Measurements from ENCODE around the gene PERCC1. TPM values are rescaled to one million over a fixed set of nuclear protein-coding genes. Genes with fewer than 3 reads are reported as not detected.

The PERCC1 gene
- total RNA-seq, 1 donor from 2014 or later, result not detected

DNA sequence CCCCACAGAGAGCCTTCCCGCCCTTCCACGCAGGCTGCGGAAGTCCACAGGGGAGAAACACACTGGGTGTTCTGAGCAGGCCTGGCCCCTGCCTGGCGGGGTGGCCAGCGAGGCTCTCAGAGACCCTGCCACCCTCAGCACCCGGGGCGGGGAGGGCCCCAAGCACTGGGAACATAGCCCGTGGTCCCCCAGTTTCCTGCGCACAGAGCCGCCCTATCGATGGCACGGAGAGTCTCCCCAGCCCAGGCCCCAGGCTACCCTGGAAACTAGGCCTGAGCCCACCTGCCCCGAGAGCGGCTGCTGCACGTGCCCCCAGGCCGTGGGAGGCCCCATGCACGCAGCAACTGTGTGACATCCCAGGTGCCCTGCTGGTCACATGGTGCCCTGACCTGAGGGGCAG lies 23.7 kb downstream of the PERCC1 start:
- no peak overlapping the region for H2AFZ ChIP-seq (ENCODE audit: low read depth, low read length)
- Mint-ChIP-seq H3K27me3 (ENCODE audit: low read depth, unreplicated experiment) (no peaks in the 10 kb centered on the region), H3K9me3 (ENCODE audit: unreplicated experiment) (no peaks in the 10 kb centered on the region), H3K4me1 (ENCODE audit: low read depth, unreplicated experiment) (no peaks in the 10 kb centered on the region), H3K27ac (ENCODE audit: unreplicated experiment) (no peak overlapping the region), H3K4me3 (ENCODE audit: unreplicated experiment) (no peak overlapping the region), H3K36me3 (ENCODE audit: low read depth, unreplicated experiment) (peaks cover 6% of the 10 kb centered on the region)
- H3K79me2 ChIP-seq (ENCODE audit: insufficient read depth, low read length), result no peaks in the 10 kb centered on the region
- no peak overlapping the region for H3K9ac ChIP-seq (ENCODE audit: low read length)
- no peak overlapping the region for H3K4me2 ChIP-seq (ENCODE audit: low read length)
- no peaks in the 10 kb centered on the region for H3K27me3 ChIP-seq (ENCODE audit: insufficient read depth, low read length)
- DNase-seq (ENCODE audit: low read depth) (no peak), FAIRE-seq (no peak)
- H3K9me3 ChIP-seq (ENCODE audit: insufficient read depth, low read depth, low read length), result no peaks in the 10 kb centered on the region
- H3K36me3 ChIP-seq (ENCODE audit: insufficient read depth, low read length), result no peaks in the 10 kb centered on the region
- no peak for TF ChIP-seq EZH2 (IDR thresholded peaks at IDR 0.05; ENCODE audit: insufficient read depth, low read length)
- TF ChIP-seq, protein P1, sequence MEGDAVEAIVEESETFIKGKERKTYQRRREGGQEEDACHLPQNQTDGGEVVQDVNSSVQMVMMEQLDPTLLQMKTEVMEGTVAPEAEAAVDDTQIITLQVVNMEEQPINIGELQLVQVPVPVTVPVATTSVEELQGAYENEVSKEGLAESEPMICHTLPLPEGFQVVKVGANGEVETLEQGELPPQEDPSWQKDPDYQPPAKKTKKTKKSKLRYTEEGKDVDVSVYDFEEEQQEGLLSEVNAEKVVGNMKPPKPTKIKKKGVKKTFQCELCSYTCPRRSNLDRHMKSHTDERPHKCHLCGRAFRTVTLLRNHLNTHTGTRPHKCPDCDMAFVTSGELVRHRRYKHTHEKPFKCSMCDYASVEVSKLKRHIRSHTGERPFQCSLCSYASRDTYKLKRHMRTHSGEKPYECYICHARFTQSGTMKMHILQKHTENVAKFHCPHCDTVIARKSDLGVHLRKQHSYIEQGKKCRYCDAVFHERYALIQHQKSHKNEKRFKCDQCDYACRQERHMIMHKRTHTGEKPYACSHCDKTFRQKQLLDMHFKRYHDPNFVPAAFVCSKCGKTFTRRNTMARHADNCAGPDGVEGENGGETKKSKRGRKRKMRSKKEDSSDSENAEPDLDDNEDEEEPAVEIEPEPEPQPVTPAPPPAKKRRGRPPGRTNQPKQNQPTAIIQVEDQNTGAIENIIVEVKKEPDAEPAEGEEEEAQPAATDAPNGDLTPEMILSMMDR (IDR thresholded peaks at IDR 0.05; ENCODE audit: insufficient read depth, low read depth, low read length), result no peak
- H4K20me1 ChIP-seq (ENCODE audit: insufficient read depth, low read length), result peaks cover 8% of the 10 kb centered on the region
- no peaks in the 10 kb centered on the region for H3K4me1 ChIP-seq (ENCODE audit: insufficient read depth, low read length)
- no peak overlapping the region for H3K4me3 ChIP-seq (ENCODE audit: insufficient read depth, low read depth, low read length)
- H3K27ac ChIP-seq (ENCODE audit: low read depth, low read length), result no peak overlapping the region

DNA sequence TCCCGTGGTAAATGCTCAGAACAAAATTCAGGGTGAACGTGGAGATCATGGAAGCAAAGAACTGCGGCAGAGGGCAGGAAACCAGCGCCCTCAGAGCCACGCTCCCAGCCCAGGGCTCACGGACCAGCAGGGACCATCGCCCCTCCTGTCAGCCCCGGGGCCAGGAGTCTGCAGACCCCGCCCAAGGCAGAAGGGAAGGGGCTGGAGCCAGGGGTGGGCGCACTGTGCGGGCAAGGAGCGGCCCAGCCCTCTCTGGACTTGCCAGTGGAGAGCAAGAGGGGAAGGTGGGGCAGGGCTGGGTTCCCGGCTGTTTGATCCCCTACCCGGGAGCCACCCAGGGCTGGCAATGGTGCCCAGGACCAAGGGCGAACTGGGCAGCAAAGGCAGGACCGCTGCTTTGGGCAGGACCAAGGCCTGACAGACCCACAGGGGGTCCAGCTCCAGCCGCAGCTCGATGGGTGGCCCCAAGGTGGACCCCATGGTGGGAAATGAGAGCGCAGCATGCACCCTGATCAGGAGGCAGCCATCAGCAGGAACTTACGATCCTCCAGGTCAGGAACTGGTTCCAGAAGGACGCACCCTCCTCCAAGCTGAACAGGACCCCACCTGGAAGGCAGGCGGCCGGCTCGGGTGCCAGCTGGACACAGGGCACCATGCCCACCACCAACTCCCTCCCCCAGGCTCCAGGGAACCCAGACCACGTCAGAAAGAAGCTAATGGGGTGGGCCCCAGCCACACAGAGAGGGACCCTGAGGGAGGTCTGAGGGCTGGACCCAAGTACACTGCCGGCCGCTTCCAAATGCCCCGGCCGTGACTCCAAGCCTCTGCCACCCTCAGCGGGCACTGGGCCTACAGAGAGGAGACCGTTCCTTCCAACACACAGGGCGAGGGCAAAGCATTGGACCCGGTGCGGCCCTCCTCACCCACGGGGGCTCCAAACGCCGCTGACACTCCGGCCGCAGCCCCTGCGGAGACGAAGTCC lies 24.6 kb downstream of the PERCC1 start:
- TF ChIP-seq EZH2 (IDR thresholded peaks at IDR 0.05; ENCODE audit: insufficient read depth, low read length), result no peak
- TF ChIP-seq, protein P1 (IDR thresholded peaks at IDR 0.05; ENCODE audit: insufficient read depth, low read depth, low read length), result no peak
- H3K27me3 Mint-ChIP-seq (ENCODE audit: low read depth, unreplicated experiment), result no peaks in the 10 kb centered on the region
- Histone ChIP-seq H4K20me1 (ENCODE audit: insufficient read depth, low read length) (peaks cover 8% of the 10 kb centered on the region), H3K4me1 (ENCODE audit: insufficient read depth, low read length) (no peaks in the 10 kb centered on the region), H3K36me3 (ENCODE audit: insufficient read depth, low read length) (no peaks in the 10 kb centered on the region), H3K79me2 (ENCODE audit: insufficient read depth, low read length) (no peaks in the 10 kb centered on the region), H3K27ac (ENCODE audit: low read depth, low read length) (no peak overlapping the region), H3K4me3 (ENCODE audit: insufficient read depth, low read depth, low read length) (no peak overlapping the region), H3K9ac (ENCODE audit: low read length) (no peak overlapping the region), H3K27me3 (ENCODE audit: insufficient read depth, low read length) (no peaks in the 10 kb centered on the region), H3K4me2 (ENCODE audit: low read length) (no peak overlapping the region), H3K9me3 (ENCODE audit: insufficient read depth, low read depth, low read length) (no peaks in the 10 kb centered on the region), H2AFZ (ENCODE audit: low read depth, low read length) (no peak overlapping the region)
- no peaks in the 10 kb centered on the region for H3K9me3 Mint-ChIP-seq (ENCODE audit: unreplicated experiment)
- FAIRE-seq (no peak), DNase-seq (ENCODE audit: low read depth) (no peak)
- H3K4me3 Mint-ChIP-seq (ENCODE audit: unreplicated experiment), result no peak overlapping the region
- no peaks in the 10 kb centered on the region for H3K4me1 Mint-ChIP-seq (ENCODE audit: low read depth, unreplicated experiment)
- H3K27ac Mint-ChIP-seq (ENCODE audit: unreplicated experiment), result no peak overlapping the region
- peaks cover 6% of the 10 kb centered on the region for H3K36me3 Mint-ChIP-seq (ENCODE audit: low read depth, unreplicated experiment)

DNA sequence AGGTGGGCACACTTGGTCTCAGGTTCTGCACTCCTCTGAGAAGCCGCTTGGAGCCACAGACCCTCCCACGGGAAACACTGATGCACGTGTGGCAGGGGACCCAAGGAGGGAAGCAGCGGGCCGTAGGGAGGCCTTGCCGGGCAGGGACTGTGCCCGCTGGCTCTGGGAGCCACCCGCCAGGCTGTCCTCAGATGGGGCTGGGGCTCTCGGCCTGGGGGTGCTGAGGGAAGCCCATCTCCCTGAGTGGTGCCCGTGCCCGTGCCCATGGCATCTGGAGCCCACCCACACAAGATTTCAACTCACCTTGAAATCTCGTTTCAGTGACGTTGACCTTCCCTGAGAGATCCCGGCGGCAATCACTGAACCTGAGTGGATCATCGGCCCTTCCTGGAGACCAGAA lies 26.1 kb downstream of the PERCC1 start:
- Histone ChIP-seq H2AFZ (ENCODE audit: low read depth, low read length) (no peak overlapping the region), H3K79me2 (ENCODE audit: insufficient read depth, low read length) (no peaks in the 10 kb centered on the region), H3K27me3 (ENCODE audit: insufficient read depth, low read length) (no peaks in the 10 kb centered on the region), H3K9ac (ENCODE audit: low read length) (no peak overlapping the region), H3K9me3 (ENCODE audit: insufficient read depth, low read depth, low read length) (no peaks in the 10 kb centered on the region), H3K4me1 (ENCODE audit: insufficient read depth, low read length) (no peaks in the 10 kb centered on the region), H3K4me3 (ENCODE audit: insufficient read depth, low read depth, low read length) (no peak overlapping the region), H4K20me1 (ENCODE audit: insufficient read depth, low read length) (peaks cover 8% of the 10 kb centered on the region), H3K27ac (ENCODE audit: low read depth, low read length) (no peak overlapping the region), H3K36me3 (ENCODE audit: insufficient read depth, low read length) (no peaks in the 10 kb centered on the region), H3K4me2 (ENCODE audit: low read length) (no peak overlapping the region)
- H3K36me3 Mint-ChIP-seq (ENCODE audit: low read depth, unreplicated experiment), result peaks cover 6% of the 10 kb centered on the region
- TF ChIP-seq EZH2 (IDR thresholded peaks at IDR 0.05; ENCODE audit: insufficient read depth, low read length), result no peak
- no peaks in the 10 kb centered on the region for H3K9me3 Mint-ChIP-seq (ENCODE audit: unreplicated experiment)
- no peak for FAIRE-seq
- no peak overlapping the region for H3K4me3 Mint-ChIP-seq (ENCODE audit: unreplicated experiment)
- H3K4me1 Mint-ChIP-seq (ENCODE audit: low read depth, unreplicated experiment), result no peaks in the 10 kb centered on the region
- H3K27ac Mint-ChIP-seq (ENCODE audit: unreplicated experiment), result no peak overlapping the region
- H3K27me3 Mint-ChIP-seq (ENCODE audit: low read depth, unreplicated experiment), result no peaks in the 10 kb centered on the region
- no peak for DNase-seq (ENCODE audit: low read depth)

Measured in astrocyte (in vitro differentiated cells and primary cell).